ENCODE data around the gene MINDY1.

Gene MINDY1

GRCh38 chr1:150995896-150996295 is 10.8 kb downstream of the MINDY1 start:
- peak in 1 of 2 donors; percentile 63 for DNase-seq
- no peaks in the 10 kb centered on the region for H3K27me3 ChIP-seq
- peak overlapping the region in 1 of 2 donors; percentile 27 for H3K27ac ChIP-seq
- intact Hi-C loops (cut with DNase I; ENCODE audit: low total_unique reads), result no loop called here
- peak; percentile 80 to 83 for TF ChIP-seq CTCF (IDR thresholded peaks at IDR 0.05)
- peaks cover 19 to 42% (median 37%) of the 10 kb centered on the region in 3 donors for H3K36me3 ChIP-seq
- H3K4me1 ChIP-seq, result peaks cover 0 to 4% (median 0%) of the 10 kb centered on the region in 4 donors
- no peaks in the 10 kb centered on the region for H3K9me3 ChIP-seq
- H3K4me3 ChIP-seq, result no peak overlapping the region

DNA sequence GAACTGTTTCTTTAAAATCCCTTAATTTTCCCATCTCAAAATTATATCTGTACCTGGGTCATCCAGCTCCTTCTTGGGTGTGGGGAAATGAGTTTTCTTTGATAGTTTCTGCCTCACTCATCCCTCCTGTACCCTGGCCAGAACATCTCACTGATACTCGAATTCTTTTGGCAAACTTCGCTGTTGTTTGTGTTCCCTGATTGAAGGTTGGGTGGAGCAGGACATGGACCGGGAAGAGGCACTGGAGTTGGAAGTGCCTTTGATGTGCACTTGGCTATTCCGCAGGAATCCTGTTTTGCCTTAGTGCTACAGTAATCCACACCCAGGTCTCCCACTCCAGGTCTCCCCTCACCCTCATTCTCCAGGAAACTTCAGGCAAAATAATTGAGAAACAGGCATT is 11.2 kb downstream of the MINDY1 start:
- H3K27ac ChIP-seq, result peak overlapping the region in 1 of 2 donors; percentile 27
- H3K27me3 ChIP-seq, result no peaks in the 10 kb centered on the region
- no peaks in the 10 kb centered on the region for H3K9me3 ChIP-seq
- no peak for TF ChIP-seq CTCF (IDR thresholded peaks at IDR 0.05)
- no peak for DNase-seq
- intact Hi-C loops (cut with DNase I; ENCODE audit: low total_unique reads), result no loop called here
- no peak overlapping the region for H3K4me3 ChIP-seq
- H3K4me1 ChIP-seq, result peaks cover 0 to 4% (median 0%) of the 10 kb centered on the region in 4 donors
- peaks cover 19 to 39% (median 33%) of the 10 kb centered on the region in 3 donors for H3K36me3 ChIP-seq

DNA sequence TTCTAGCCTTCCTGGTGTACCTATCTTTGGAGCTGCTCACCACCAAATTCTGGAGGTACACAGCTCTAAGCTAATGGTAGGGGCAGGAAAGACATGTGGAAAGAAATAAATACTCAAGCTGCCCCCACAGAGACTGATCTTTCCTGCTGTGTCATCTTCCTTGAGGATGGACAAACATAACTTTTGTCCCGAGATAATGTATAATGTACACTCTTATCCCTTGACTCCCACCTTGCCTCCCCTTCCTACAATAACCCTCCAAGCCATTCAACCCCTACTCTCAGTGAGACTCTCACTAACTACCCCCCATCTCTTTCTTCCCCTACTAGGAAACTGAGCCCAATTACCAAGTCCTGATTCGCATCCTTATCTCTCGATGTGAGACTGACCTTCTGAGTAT is 12.5 kb downstream of the MINDY1 start:
- peaks cover 0 to 4% (median 0%) of the 10 kb centered on the region in 4 donors for H3K4me1 ChIP-seq
- DNase-seq, result no peak
- intact Hi-C loops (cut with DNase I; ENCODE audit: low total_unique reads), result no loop called here
- TF ChIP-seq CTCF (IDR thresholded peaks at IDR 0.05), result no peak
- no peak overlapping the region for H3K27ac ChIP-seq
- no peaks in the 10 kb centered on the region for H3K27me3 ChIP-seq
- peaks cover 10 to 27% (median 26%) of the 10 kb centered on the region in 3 donors for H3K36me3 ChIP-seq
- H3K9me3 ChIP-seq, result no peaks in the 10 kb centered on the region
- H3K4me3 ChIP-seq, result no peak overlapping the region

DNA sequence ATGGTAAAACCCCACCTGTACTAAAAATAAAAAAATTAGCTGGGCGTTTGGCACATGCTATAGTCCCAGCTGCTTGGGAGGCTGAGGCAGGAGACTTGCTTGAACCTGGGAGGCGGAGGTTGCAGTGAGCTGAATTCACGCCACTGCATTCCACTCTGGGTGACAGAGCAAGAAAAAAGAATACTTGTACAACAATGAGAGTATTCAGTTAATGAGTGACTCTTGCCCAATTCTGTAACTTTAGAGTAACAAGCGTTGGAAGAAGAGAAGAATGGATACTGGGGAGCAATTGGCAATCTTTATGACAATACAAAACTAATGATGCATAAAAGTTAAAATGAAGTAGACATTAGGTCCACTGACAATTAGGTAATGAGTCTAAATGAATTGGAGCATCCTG is 14.1 kb downstream of the MINDY1 start:
- intact Hi-C loops (cut with DNase I; ENCODE audit: low total_unique reads), result no loop called here
- H3K4me1 ChIP-seq, result peaks cover 0 to 4% (median 0%) of the 10 kb centered on the region in 4 donors
- no peaks in the 10 kb centered on the region for H3K9me3 ChIP-seq
- DNase-seq, result no peak
- H3K27ac ChIP-seq, result no peak overlapping the region
- TF ChIP-seq CTCF (IDR thresholded peaks at IDR 0.05), result no peak
- no peaks in the 10 kb centered on the region for H3K27me3 ChIP-seq
- H3K36me3 ChIP-seq, result peaks cover 0 to 11% (median 9%) of the 10 kb centered on the region in 3 donors
- H3K4me3 ChIP-seq, result no peak overlapping the region

DNA sequence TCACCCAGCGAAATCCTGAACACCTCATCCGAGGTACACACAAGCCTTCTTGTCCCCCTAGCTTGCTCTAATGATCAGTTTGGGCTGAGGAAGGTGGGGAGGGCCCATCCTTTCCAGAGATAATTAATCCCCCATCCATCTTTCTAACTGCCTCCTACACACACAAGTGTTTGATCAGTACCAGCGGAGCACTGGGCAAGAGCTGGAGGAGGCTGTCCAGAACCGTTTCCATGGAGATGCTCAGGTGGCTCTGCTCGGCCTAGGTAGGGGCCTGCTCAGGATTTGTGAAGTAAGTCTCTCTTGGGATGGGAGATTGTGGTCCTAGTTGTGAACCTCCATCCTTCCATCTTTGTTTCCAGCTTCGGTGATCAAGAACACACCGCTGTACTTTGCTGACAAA is 18.8 kb downstream of the MINDY1 start:
- no peaks in the 10 kb centered on the region for H3K27me3 ChIP-seq
- no peak for DNase-seq
- no peaks in the 10 kb centered on the region for H3K9me3 ChIP-seq
- H3K27ac ChIP-seq, result no peak overlapping the region
- intact Hi-C loops (cut with DNase I; ENCODE audit: low total_unique reads), result no loop called here
- no peak overlapping the region for H3K4me3 ChIP-seq
- no peak for TF ChIP-seq CTCF (IDR thresholded peaks at IDR 0.05)
- H3K36me3 ChIP-seq, result no peaks in the 10 kb centered on the region
- H3K4me1 ChIP-seq, result peaks cover 0 to 4% (median 0%) of the 10 kb centered on the region in 4 donors
